OCI-M1 (cell line): ENCODE data around the gene GRP.

Source experiments
- DNase-seq: peaks from one replicate; lab custom pipeline; 2025; lab: John Stamatoyannopoulos, UW

GRP gene

DNA sequence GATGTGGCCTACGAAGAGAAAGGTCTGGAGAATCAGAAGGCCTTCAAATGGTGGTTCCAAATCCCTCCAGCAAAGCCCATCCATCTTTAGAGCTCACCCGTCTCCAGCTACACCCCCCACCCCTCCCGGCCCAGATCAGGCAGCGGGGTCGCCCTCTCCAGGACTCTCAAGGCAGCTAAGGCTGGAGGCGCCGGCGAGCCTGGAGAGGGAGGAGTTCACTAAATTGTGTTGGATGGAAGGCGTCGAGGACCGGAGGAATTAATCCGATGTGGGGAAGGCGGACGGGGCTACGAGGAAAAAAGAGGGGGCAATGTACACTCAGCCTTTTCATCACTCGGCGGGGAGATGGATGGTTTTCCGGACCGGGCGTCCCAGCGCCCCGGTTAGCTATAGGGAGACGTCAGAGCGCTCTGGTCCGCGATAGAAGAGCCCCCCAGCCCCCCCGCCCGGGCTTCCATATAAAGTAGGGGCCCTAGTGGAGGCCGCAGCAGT is at the start of gene GRP:
Gene GRP, plus strand, starts transcription at position 487 of the 492 bp plus-strand sequence. CDS start 108 bp downstream, outside the sequence.
- no peak for DNase-seq

DNA sequence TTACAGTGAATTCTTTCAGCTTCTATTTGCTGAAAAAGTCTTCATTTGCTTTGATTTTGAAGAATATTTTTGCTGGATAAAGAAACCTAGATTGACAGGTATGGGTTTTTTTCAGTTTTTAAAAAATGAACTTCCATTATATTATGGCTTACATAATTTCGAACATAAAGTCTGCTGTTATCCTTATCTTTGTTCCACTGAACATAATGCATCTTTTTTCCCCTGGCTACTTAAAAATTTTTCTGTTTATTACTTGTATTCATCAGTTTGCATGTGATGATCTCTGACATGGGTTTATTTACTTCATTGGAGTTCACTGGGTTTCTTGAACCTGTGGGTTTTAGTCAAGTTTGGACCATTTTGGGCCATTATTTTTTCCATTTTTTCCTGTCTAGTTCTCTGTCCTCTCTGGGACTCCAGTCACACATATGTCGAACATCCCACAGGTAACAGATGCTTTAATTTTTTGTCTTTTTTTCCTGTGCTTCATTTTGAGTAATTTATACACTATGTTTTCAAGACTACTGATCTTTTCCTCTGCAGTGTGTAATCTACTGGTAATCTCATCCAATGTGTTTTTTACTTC is 47.2 kb upstream of the GRP start:
- DNase-seq, result peak; percentile 10

DNA sequence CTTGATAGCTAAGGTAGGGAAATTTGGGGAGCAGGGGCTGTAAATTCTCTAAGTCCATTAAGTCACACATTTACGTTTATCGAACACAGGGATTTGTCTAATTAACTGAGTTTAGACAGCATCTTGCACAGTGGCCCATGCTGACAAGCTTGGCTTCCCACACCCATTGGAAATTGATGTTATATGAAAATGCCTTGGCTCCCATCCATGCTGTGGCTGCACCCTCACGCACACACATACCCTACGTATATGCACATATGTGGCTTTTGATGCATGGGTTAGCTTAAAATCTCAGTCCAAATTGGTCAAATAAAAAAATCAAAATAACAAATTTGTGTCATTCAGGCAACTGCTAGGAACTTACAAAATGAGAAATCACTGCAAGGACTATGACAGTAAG is 42.5 kb upstream of the GRP start:
- DNase-seq, result no peak

GRCh38 chr18:59180150-59180845 is 39.7 kb upstream of the GRP start:
- no peak for DNase-seq

DNA sequence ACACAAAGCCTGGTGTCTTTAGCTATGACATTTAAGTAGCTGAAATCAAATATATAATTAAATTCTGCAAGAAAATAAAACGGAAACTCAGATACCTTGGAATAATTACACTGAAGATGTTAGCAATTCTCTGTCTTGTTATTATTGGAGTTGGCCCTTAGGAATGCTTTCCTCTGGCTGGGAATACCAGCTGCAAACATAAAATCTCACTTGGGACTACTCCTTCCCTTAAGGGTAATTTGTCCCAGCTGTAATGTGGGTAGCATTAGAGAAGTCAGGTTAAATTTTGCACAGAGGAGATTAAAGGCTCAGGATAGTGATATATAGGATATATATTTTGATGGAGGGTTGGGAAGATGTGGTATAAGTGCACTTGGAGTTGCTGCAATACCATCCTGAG is 37.3 kb upstream of the GRP start:
- no peak for DNase-seq

GRCh38 chr18:59189008-59189407 is 30.9 kb upstream of the GRP start:
- no peak for DNase-seq

DNA sequence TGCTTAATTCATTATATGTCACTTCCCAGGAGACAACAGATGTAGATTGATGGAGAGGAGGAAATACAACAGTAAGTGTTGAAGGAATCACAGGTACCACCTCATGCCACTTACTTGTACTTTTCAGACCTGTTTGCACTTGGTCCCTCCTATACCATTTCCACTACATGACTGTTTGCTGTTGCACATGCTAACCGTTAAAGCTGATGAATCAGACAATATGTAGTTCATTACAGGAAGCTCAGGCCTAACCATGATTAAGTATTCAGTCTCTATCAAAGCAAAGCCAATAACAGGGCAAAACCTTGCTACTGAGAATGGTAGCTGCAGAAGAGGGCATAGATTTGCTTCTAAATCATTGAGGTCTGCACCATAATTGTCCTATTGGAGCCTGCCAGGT is 30.2 kb upstream of the GRP start:
- DNase-seq, result no peak

GRCh38 chr18:59196161-59196725 is 23.7 kb upstream of the GRP start:
- DNase-seq, result no peak

GRCh38 chr18:59197636-59198035 is 22.3 kb upstream of the GRP start:
- no peak for DNase-seq

- DNase-seq, result no peak
Observed at GRCh38 chr18:59198215-59198614, 21.7 kb upstream of the GRP start.

- DNase-seq, result no peak
Observed at GRCh38 chr18:59200787-59201186, 19.2 kb upstream of the GRP start.

DNA sequence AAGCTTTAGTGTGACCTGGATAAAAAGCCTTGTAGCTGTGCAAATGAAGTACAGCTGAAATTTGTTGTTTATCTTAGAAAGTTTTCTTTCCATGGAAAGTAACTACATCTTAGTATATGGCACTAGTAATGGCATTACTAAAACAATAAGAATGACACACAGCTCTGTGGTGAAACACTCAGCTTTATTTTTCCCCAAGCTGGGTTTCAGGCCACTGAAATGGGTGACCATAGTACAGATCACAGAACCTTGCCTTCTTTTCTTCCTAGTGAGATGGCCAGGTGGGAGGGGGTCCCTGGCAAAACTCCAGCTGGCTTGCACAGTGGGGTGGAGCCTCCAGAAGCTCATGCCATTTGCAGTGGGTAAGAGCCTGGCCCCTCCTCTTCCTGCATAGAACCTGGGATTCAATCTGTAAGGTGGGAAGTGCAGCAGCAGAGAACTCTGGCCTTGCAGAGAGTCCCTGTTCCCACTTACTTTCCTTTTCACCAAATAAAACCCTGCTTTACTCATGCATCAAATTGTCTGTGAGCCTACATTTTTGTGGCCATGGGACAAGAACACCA is 17.6 kb upstream of the GRP start:
- DNase-seq, result no peak

DNA sequence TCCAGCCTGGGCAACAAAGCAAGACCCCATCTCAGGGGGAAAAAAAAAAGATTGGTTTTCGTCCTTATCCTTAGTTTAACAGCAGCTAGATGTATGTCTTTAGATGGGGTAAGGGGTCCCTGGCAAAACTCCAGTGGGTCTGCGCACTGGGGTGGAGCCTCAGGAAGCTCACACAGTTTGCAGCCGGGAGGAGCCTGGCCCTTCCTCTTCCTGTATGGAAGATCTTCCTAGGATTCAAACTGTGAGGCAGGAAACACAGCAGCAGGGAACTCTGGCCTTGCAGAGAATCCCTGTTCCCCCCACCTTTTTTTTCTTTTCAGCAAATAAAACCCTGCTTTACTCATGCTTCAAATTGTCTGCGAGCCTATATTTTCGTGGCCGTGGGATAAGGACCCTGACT is 12.5 kb upstream of the GRP start:
- DNase-seq, result no peak

- no peak for DNase-seq
Observed at GRCh38 chr18:59208602-59209125, 11.3 kb upstream of the GRP start.

DNA sequence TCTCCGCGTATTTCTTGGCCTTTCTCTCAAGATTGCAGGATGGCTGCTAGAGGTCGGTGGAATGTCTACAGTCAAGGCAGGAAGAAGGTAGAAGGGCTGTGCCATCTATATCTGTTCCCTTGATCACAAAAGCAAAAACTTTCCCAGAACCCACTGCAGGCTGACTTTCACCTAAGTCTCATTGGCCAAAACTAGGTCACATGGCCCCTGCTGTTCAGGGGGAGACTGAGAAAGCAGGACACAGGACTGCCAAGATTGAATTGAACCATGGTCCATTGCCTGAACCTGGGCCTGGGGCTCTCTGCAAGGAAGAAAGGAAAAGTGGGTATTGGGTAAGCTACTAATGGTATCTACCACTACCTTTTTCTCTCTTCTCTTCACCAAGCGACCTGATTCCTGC is 9.7 kb upstream of the GRP start:
- DNase-seq, result no peak

DNA sequence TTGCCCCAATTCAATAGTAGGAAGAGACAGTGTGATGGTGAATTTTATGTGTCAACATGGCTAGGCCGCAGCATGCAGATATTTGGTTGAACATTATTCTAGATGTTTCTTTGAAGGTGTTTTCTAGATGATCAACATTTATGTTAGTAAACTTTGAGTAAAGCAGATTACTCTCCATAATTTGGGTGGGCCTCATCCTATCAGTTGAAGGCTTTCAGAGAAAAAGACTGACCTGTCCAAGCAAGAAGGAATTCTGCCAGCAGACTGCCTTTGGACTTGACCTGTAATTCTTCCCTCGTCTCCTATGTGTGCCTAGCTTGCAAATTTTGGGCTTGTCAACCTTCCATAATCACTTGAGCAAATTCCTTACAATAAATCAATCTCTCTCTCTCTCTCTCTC is 8.3 kb upstream of the GRP start:
- no peak for DNase-seq

DNA sequence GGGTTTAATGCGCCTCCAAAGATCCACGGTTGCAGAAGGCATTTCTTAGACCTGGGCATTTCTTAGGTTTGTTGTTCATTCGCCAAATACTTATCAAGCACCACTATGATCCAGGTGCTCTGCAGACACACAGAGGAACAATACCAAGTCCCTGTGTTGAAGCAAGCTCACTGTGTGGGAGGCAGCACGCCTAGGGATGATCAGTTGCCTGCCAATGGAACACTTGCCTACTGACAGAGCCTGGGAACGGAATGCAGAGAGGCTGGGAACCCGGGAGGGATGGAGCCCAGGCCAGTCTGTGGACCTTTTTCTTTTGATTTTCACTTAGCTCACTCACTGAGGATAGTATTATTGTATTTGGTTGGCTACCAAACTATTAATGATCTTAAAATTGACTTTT is 1.9 kb upstream of the GRP start:
- no peak for DNase-seq

- DNase-seq, result no peak
Observed at GRCh38 chr18:59220164-59220783, 316 bp downstream of the GRP start.

DNA sequence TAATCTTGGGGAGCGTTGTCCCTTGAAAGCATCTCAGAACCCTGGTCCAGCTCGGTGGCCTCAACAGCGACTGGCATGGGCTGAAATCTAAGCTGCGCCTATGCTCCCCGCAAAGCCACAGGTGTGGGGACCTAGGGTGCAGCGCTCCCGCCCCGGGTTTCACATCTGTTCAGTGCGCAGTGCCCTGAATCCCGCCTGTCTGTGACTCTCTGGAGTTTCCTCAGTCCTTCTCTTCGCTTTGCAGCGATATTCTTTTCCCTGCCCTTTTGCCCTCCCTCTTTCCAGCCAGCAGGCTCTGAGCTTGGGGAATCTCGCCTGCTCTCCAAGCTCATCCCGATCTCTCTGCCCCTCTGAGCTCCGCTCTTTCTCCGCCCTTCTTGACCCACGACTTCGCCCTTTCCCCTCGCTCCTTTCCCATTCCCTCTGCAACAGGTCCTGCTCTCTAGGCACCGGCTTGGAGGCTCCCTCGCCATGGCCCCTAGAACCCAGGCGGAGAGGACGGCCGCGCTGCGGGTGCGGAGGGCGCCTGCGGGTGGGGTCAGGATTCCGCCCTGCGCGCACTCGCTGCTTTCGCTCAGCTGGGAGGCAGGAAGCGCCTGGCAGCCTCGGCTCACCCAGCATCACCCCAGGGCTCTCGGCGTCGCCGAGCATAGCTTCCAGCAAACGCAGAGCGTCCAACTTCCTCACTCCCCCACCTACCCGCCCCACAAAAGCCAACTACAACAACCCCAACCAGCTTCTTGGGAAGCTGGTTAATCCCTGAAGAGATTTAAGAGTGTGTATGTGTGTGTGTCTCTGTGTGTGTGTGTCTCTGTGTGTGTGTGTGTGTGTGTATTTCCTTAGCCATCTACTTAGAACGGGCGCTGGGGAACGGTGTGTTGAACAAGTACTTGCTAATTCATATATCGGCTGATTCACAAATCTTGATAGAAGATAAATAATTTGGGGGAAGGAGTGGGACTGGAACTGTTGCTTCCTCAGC is 1.1 kb downstream of the GRP start:
- DNase-seq, result no peak

- DNase-seq, result no peak
Observed at GRCh38 chr18:59222341-59222740, 2.4 kb downstream of the GRP start.

DNA sequence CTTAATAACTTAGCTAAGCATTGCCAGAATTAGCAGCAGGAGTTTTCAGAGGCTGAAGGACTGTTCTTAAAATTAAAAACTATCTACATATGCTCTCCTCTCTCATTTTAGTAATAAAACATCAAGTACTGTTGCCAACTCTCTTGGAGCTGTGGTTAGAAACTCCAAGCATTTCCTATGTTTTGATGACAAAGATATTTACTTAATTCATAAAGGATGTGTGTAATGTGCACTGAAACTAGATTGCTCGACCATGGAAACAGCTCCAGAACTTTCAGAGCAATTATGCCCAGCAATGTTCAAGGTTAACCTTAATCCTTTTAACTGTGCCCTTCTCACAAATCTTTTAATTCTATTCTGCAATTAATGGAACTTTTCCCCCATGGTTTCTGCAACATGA is 8.4 kb downstream of the GRP start:
- no peak for DNase-seq
